HG03442 (cell line): Measurements from ENCODE around the gene FOCAD.

ENCODE experiments used
- ATAC-seq: cut with Tn5 transposase; IDR thresholded peaks from one replicate; pipeline ENCODE4 v1.9.1; 2021; ENCODE audit warnings: mild to moderate bottlenecking, moderate library complexity; ENCODE audit not compliant: unreplicated experiment

The FOCAD gene

DNA sequence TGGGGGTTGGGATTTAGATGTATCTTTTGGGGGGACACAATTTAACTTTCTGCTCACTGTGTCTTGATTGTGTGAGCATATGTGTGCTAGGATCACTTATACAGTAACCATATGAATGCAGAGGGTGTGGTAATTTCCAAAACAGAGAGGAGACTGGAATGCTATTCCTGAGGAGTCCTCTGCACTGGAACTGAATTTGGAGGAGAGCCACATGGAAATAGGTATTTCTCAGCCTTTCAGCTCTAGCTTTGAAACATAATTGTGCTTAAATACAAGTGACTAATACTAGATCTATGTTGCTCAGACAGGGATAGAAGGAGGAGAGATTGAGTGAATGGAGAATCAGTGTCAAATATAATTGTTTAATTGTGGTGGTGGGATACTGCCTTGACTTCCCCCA lies 45.5 kb downstream of the FOCAD start:
- no peak for ATAC-seq

GRCh38 chr9:20732118-20732517 lies 48.1 kb downstream of the FOCAD start:
- no peak for ATAC-seq

DNA sequence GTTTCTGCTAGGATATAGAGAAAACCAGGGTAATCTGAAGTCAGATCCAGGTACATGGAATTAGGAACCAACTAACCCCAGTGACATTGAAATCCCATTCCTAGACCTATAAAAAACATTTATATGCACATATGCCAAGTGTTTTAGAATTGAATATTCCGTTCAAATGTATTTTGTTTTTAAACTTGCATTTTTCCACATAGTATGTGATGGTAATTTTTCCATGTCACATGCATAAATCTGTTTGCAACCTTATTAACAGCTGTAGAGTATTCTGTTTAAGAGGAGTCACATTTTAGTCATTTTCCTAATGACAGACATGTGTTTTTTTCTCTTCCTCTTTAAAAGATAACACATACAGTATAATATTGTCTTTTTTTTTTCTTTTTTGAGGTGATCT lies 50.2 kb downstream of the FOCAD start:
- ATAC-seq = no peak

DNA sequence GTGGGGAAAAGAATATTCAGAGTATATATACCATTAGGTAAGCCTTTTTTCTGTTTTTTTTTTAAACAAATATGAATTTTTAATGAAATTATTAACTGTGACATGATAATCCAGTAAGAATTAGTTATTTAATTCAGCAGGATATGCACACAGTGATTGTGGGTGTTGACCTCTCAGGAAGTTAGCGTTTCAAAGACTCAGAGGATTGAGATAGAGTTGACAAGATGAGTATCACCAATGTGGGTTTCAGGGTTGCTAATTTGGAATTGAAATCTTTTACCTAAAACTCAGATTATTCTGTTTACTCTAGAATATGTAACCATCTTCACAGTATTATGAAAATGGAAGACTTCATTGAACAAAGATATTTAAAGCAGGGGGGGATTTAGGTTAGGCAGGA lies 56.2 kb downstream of the FOCAD start:
- ATAC-seq = no peak

DNA sequence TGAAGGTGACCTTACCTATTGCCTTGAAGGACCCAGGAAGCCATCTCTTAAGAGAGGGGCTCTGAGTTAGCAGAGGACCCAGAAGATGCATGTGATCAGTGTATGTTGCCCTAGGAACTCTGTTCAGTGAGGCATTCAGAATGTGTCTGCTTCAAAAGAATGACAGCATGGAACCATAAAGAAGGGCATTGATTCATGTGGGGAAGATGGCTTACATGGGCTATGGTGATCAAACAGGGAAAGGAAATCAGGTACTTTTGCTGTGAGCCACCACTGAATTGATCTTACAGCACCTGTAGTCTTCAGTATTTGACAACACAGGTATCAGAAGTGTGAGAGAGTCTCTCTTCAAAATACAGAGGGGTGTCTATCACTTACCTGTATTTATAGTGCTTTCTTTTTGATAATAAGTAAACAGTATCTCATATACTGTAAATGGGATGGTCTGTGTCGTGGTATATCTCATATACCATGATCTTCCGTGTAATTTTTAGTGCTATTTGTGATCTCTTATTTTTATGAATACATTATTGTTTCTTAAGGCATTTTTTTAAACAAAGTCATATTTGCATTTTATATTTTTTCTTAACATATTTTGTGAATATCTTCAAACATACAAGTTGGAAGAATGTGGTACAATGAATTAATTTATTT lies 57.0 kb downstream of the FOCAD start:
- ATAC-seq = no peak

DNA sequence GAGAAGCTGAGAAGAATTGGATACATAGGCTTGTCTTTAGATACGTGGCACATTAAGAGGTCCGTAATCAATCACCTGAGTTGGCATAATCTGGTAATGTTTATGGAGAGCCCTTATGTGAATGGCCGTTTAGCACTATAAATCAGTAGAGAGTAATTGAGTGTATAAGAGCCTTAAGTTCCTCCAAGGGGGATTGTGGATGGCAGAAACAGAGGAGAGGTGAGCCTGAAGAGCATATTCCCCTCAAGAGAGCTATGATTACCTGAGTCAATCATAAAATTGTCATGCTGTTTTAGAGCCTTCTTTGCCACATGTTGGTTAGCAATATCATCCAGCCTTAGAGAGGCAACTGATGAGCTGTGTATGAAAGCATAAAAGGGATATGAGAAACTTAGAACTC lies 58.8 kb downstream of the FOCAD start:
- ATAC-seq = no peak

DNA sequence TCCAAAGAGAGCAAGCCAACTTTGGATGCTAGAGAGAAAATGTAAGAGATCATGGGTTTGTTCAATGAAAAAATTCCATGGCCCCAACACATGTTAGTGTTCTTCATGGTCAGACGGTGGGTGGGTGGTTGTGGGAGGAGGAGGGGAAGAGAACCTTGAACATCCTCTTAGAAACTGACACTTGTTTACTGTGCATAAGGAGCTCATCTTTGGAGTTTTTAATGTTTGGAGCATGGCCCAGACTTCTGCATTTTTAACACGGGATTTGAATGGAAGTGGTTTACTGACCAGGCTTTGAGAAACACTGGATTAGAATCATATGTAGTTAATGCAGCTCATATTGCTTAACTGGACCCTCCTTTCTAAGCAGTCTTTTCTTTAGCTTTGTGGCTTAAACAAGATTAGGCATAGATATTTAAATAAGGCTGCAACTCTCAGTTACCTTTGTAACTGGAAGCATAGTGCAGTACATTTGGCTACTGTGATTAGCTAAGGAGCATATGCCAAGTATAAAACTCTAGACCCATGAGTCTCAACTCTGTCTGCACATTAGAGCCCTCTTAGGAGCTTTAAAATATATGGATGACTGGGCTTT lies 60.1 kb downstream of the FOCAD start:
- no peak for ATAC-seq

GRCh38 chr9:20746967-20747366 lies 62.9 kb downstream of the FOCAD start:
- no peak for ATAC-seq

DNA sequence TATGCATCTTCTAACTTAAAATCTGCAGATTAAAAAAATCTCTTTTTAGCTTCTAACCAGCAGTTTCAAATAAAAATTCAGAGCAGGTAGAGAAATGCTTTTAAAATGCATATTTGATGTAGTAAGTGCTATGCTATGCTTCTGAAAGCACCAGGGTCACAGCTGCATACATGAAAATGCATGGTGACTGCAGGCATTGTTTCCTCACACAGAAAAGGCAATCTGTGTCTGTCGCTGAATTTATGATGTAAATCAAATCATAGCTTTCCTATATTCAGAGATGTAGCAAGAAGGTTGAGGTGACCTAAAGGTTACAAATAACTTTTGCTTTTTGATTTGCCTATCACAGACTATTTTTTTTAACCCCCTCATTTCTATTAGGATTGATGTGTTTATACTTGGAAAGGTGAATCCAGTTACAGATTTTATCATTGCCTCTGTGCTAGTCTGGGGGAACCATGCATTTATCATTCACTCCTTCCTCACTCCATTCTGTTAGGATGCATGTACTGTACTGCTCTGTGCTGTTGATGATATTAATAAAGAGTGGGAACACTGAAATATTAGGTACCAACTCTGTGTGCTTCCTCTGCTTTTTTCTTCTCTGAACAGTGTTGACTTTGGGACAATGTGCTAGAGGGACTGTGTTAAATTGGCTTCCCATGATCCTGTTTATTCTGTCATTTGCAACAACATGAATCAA lies 65.6 kb downstream of the FOCAD start:
- ATAC-seq = no peak

DNA sequence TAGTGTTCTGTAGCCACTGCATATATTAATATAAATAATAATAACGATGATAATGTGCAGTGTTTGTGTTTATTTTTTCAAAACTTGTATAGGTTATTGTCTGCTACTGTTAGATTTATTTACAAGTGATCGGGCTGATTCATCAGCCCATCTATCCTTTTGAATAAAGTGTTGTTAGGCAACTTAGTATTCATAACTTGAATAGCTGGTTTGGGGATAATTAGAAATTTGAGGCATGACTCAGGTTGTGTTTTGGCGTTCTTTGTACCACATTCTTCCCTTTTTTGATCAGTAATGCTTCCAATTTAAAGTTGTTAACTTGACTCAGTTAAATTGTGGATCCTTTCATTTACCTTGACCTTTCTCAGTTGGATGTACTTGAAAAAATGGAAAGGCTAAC lies 69.7 kb downstream of the FOCAD start:
- no peak for ATAC-seq

- no peak for ATAC-seq
Measured at GRCh38 chr9:20754556-20754955, 70.5 kb downstream of the FOCAD start.

- ATAC-seq = no peak
Measured at GRCh38 chr9:20760246-20760891, 76.3 kb downstream of the FOCAD start.

DNA sequence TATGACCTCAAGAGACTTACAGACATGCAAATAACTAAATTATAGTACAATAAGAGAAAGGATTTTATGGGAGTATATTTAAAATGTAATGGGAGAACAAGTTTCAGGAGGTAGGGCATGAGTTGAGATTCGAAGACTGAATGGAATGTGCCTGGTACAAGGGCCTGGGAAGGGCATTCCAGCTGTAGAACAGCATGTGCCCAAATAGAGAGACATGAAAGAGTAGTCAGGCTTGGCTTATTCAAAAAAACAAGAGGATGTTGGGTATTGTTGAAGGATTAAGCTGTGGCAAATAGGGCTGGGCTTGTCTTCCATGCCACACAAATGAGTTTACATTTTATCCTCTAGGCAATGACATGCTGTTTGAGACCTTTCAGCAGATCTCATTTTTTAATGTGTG lies 86.9 kb downstream of the FOCAD start:
- no peak for ATAC-seq

- ATAC-seq = no peak
Measured at GRCh38 chr9:20771729-20772128, 87.7 kb downstream of the FOCAD start.

GRCh38 chr9:20775683-20776082 lies 91.6 kb downstream of the FOCAD start:
- no peak for ATAC-seq

DNA sequence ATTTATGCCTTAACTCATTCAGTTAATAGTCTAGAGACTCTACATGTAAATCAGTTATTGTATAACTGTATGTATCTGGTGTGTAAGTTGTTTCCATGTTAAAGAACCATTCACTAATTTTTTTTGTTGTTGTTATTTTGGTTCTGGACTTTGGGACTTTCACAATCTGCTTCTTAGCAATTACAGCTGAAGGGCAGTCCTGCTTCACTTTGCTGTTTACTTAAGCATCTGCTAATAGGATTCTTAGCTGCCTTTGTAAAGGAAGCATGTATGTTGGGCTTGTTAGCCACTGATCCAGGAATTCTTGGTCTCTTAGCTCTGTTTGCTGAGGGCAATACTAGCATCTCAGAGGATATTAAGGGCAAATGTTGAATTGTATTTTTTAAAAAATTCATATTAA lies 97.0 kb downstream of the FOCAD start:
- ATAC-seq = no peak

GRCh38 chr9:20782289-20782688 lies 98.2 kb downstream of the FOCAD start:
- ATAC-seq = no peak

DNA sequence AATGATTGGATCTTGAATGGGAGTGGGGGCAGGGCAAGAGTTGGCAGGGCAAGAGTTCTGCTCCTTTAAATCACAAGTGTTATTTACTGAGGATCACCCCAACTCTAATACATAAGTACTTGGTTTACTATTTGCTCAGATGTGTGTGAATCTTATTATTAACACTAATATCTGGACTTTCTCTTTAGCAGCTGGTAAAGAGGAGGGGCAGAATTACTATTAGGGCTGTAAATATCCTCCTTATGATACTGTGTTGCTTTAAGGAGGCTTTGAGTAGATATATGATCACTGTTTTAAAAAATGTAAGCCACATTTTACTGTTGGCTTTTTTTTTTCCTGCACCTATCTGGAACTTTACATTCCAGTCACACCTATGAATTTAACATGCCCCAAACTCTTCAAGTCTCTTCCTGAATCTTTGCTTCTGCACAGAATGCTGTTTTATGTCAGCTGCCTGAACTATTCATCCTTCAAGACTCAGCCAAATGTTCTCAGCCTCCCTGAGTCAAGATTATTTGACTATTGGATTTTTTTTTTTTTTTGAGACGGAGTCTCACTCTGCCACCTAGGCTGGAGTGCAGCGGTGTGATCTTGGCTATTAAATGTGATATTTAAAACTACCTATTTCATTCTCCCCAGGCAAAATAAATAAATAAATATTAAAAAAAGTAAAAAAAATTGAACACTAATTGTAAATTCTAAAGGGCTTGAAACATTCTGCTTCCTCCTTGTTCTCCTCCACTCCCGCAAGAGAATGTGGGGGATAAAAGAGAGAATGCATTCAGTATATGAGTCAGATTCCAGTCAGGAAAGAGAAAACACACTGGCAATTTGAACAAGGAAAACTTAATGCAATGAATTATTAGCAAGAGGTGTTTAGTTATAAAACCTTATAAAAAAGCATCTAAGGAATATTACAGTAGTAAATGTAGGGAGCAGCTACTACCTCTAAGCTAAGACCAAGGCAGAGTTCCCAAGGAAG lies 99.3 kb downstream of the FOCAD start:
- ATAC-seq = no peak

GRCh38 chr9:20784196-20784595 lies 100.1 kb downstream of the FOCAD start:
- no peak for ATAC-seq

- ATAC-seq = no peak
Measured at GRCh38 chr9:20786807-20787206, 102.7 kb downstream of the FOCAD start.
